GM21825 (cell line): ENCODE measurements around the gene OPRL1.
A peak's percentile ranks its signal among the peaks of the same experiment; 100 is the strongest.

Experiments
- ATAC-seq: cut with Tn5 transposase; IDR thresholded peaks from one replicate; pipeline ENCODE4 v1.9.1; 2021; ENCODE audit warnings: mild to moderate bottlenecking, moderate library complexity; ENCODE audit not compliant: unreplicated experiment

The OPRL1 gene

GRCh38 chr20:64070244-64070993, 9.5 kb upstream of the OPRL1 start:
- ATAC-seq: no peak

GRCh38 chr20:64071341-64072332, 8.2 kb upstream of the OPRL1 start:
- no peak for ATAC-seq

- no peak for ATAC-seq
These were observed 7.3 kb upstream of the OPRL1 start for GRCh38 chr20:64072498-64073063.

- no peak for ATAC-seq
These were observed 6.3 kb upstream of the OPRL1 start for GRCh38 chr20:64073476-64074183.

GRCh38 chr20:64074184-64074789, 5.6 kb upstream of the OPRL1 start:
- no peak for ATAC-seq

- ATAC-seq: no peak
These were observed 4.9 kb upstream of the OPRL1 start for GRCh38 chr20:64074963-64075362.

- ATAC-seq: no peak
These were observed 4.3 kb upstream of the OPRL1 start for GRCh38 chr20:64075556-64075955.

GRCh38 chr20:64076061-64076997, 3.6 kb upstream of the OPRL1 start:
- no peak for ATAC-seq

GRCh38 chr20:64077094-64077493, 2.8 kb upstream of the OPRL1 start:
- ATAC-seq: no peak

GRCh38 chr20:64077541-64077875, 2.4 kb upstream of the OPRL1 start:
- ATAC-seq: no peak

- ATAC-seq: no peak
These were observed 1.9 kb upstream of the OPRL1 start for GRCh38 chr20:64077876-64078551.

GRCh38 chr20:64078934-64079272, 979 bp upstream of the OPRL1 start:
- no peak for ATAC-seq

- peak; percentile 34 for ATAC-seq
These were observed 439 bp upstream of the OPRL1 start, which contains the start of gene RGS19 for GRCh38 chr20:64079273-64080012. Gene RGS19 (minus strand): TSS chr20:64079518. CDS start chr20:64076886, 2,632 bp downstream.

GRCh38 chr20:64080813-64081623, 1.1 kb downstream of the OPRL1 start:
- no peak for ATAC-seq

- no peak for ATAC-seq
These were observed 1.7 kb downstream of the OPRL1 start for GRCh38 chr20:64081624-64081964.

GRCh38 chr20:64082126-64082731, 2.3 kb downstream of the OPRL1 start:
- ATAC-seq: no peak

GRCh38 chr20:64082820-64083377, 3.0 kb downstream of the OPRL1 start:
- no peak for ATAC-seq
